ENCODE results near the gene HSD17B12.

Gene HSD17B12

GRCh38 chr11:43812471-43812870 lies 131.9 kb downstream of the HSD17B12 start:
- no peak for DNase-seq

DNA sequence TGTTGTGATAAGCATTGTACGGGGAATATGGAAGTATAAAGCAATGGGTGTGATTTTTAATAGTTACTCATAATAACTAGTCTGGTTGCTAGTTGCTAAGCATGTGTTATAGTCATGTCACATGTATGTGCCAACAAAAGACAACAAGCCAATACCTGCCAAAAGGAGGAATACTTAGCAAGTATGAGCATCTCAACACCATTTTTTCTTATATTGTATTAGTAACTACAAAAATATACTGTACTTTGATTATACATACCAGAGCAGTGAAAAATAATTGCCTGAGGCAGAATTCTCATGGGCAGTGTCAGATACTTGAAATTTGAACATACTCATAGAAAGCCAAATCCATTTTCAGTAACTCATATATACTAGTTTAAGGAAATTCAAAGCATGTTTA lies 137.7 kb downstream of the HSD17B12 start:
- DNase-seq, result no peak

- no peak for DNase-seq
These were observed 139.4 kb downstream of the HSD17B12 start for GRCh38 chr11:43819926-43820325.

DNA sequence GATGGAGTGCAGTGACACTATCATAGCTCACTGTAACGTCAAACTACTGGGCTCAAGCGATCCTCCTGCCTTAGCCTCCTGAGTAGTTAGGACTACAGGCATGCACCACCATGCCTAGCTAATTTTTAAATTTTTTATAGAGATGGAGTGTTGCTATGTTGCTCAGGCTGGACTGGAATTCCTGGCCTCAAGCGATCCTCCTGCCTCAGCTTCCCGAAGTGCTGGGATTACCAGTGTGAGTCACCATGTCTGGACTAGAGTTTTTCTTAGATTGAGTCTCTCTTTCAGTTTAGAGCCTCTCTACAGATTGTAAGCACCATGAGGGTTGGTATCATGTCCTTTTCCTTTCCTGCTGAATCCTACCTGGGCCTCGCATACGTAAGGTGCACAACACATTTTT lies 142.8 kb downstream of the HSD17B12 start:
- no peak for DNase-seq

DNA sequence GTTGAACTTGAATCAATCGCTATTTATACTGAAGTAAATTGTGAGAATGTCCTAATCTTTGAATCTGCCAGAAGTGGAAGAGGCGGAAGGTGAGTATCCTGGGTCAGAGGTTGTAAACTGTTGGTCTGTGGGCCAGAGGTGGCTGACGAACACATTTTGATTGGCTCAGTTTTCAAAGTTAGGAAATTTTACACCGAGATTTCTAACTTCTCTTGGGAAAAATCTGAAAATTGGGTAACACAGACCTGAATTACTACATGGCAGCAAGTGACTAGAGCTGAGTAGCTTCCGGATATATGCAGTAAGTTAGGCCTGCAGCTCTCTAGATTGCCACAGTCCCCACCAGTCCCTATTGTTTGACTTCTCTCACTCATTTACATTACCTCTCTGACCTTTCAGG lies 143.3 kb downstream of the HSD17B12 start:
- no peak for DNase-seq

DNA sequence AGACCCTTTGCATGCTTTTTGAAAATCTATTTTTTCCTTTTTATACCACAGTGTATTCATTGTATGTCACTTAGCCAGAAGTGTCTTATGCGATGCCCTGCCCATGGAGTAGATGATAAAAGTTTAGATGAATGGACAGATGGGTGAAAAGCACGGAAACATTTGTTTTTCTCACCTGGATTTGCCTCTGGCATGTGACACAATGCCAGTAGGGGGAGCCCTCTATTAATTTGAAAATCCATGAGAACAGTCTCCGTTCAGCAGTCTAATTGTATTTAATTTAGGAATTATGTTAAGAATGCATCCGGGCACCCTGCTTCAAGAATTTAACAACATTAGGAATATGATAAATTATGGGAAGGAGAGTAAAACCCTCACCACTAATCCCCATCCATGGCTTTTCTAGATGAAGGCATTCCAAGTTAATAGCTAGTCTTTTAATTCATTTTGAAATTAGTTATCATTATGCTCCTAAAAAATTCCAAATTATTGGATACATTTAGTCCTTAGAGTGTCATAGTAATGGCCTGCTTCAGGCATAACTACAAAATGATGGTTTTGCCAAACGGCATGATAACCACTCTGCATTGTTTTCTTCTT lies 144.8 kb downstream of the HSD17B12 start:
- no peak for DNase-seq

GRCh38 chr11:43830928-43831440 lies 150.4 kb downstream of the HSD17B12 start:
- peak; percentile 6 for DNase-seq

GRCh38 chr11:43832536-43832935 lies 152.0 kb downstream of the HSD17B12 start:
- DNase-seq, result no peak

DNA sequence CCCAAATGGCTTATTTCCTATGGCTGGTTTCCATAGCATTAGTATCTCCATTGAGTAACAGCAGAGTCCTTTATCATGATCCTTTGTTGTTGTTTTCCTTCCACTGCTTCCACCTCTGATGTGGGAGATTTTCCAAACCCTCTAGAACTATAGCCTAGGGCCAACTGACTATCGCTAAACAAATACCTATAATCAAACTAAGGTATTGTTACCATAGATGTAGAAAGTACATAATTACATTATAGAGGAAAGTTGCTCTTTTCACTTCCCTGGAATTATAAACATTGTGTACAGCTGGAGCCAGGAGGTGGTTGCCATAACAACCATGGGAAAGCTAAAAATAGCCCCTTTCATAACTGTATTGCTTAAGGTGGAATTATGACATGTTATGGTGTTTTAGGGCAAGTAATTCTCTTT lies 153.1 kb downstream of the HSD17B12 start:
- DNase-seq, result no peak

DNA sequence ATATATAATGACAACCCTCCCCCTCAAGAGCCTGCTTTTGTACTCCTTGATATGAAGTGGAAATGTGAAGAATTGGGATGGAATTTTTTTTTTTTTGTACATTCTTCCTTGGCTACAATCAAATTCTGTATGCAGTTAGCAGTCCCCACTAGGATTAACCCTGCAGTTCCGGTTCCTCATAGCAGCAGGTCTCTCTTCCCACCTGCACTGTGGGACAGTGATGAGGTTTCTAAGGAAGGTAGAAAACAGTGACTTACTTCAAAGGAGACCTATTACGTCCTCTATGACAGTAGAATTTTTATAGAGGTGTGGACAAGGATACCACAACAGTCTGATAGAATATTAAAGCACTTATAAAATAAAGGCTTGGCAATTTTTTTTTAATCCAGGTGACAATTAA lies 153.7 kb downstream of the HSD17B12 start:
- DNase-seq, result no peak

- no peak for DNase-seq
These were observed 154.6 kb downstream of the HSD17B12 start for GRCh38 chr11:43835104-43835503.

DNA sequence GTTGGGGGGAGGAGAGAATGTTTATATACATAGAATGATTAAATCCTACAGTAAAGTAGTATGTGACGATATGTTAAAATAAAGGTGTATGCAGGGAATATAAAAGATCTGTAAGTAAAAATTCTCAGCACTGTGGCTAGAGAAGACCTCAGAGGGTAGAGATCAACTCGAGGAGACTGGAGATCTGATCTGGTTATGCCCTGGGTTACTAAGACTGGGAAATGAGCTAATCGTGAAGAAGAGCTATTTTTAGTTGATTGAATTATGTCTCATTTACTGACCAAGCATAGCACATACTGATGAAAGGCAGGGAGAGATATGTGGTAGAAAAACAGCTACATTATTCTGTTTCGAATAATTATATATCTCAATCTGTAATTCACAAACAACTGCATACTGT lies 157.3 kb downstream of the HSD17B12 start:
- DNase-seq, result no peak

DNA sequence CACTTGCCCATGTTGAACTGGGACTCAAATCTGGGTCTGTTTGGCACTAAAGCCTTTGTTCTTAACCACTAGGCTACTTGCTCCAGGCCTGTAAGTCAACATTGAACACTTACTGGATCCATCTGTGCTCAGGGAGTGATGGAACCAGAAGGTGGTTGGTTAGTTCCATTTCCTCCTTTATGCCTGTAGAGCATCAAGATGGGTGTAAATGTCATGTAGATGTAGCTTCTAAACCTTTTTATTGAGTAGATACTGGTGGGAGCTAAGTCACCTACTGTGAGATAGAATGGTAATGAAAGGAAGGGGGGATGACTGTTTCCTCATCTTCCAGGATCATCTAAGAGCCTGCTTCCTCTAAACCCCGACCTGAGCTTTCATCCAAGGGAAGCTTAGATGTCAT lies 161.5 kb downstream of the HSD17B12 start:
- no peak for DNase-seq

DNA sequence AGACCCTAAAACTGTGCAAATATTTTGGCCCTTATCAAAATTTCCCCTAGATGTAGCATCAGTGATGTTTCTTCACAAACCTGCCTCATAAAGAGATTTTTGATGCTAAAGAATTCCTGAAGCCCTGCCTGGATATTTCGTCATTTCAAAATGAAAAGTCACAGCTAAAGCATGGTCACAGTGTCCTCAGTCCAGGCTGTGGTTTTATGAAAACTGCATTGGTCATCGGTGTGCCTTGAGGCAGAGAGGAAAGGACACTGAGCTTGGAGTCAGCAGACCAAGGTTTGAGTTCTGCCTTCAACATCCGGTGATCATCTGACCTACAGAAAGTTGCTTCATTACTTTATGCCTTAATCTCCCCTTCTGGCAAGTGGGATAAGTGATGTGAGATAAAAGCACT lies 165.3 kb downstream of the HSD17B12 start:
- DNase-seq, result no peak

- DNase-seq, result peak; percentile 38
These were observed 171.6 kb downstream of the HSD17B12 start for GRCh38 chr11:43852057-43852636.

GRCh38 chr11:43853781-43854180 lies 173.2 kb downstream of the HSD17B12 start:
- DNase-seq, result no peak

DNA sequence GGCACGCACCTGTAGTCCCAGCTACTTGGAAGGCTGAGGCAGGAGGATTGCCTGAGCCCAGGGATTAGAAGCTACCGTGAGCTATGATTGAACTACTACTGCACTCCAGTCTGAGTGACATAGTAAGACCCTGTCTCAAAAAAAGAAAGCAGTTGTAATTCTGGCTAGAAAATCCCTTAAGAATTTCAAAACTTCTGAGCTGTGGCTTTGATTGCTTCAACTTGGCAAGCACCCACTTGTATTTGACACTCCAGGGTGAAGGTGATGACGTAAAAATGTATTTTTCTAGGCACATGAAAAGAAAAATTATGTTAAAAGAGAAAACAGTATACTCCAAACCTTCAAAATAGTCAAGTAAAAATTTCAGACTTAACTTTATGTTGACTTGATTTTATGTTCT lies 176.5 kb downstream of the HSD17B12 start:
- DNase-seq, result no peak

- no peak for DNase-seq
These were observed 180.6 kb downstream of the HSD17B12 start for GRCh38 chr11:43861141-43861540.

DNA sequence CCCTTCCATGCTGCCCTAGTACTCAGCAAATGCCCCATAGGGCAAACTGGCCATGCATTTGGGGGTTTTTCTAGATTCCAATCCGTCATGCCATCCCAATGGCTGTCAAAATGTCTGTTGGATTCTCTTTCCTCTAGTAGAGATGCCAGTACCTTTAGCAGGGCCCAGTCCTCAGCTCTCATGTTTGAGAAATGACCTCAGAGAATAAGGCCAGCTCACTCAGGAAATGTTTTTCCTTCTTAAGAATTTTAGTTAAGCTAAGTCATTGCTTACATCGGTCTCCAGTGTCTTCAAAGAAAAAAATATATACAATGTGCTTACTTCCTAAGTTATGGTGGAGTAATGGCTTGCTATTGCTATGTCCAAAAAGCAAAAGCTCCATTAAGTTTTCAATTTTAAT lies 186.0 kb downstream of the HSD17B12 start:
- no peak for DNase-seq

- no peak for DNase-seq
These were observed 186.4 kb downstream of the HSD17B12 start for GRCh38 chr11:43866969-43867368.

GRCh38 chr11:43868852-43869567 lies 188.5 kb downstream of the HSD17B12 start:
- peak; percentile 6 for DNase-seq

DNA sequence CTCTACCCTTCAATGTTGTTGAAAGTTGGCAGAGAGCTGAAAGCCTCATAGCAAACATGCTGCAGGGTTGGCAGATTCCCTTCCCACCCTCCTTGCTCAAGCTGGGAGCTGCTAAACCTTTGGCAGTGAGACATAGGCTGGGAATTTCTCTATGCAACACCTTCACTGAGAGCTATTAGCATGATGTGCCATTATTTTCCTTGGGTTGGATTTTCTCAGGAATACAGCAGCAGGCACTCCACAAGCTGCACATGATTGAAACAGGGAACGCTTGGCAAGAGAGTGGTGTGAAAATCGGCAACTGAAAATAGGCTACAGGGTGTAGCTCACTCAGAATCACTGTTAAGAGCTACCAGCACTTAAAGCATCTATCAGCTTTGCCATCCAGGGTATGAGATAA lies 190.5 kb downstream of the HSD17B12 start:
- no peak for DNase-seq

DNA sequence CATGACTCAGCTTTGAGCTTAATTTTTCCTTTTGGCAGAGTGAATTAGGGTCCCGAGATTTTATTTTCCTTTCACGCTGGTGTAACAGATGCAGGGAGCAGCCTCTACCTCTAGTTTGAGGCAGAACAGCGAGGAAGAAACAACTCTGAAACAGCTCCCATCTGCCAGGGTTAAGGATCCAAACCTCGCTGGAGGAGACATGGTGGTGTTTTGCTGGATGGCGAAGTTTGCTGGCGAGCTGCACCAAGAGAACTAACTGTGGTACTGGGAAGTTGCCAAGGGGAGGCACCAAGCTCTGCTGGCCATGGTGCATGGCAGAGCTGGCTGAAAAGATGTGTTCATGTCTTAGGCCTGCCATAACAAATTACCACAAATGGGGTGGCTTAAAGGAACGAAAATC lies 192.5 kb downstream of the HSD17B12 start:
- no peak for DNase-seq

GRCh38 chr11:43874078-43874477 lies 193.5 kb downstream of the HSD17B12 start:
- no peak for DNase-seq

Measured in CD4-positive, alpha-beta T cell treated with Interferon gamma for 1 hour (primary cell).